A172 (cell line): ENCODE results near the gene LINGO1. TPM values are rescaled to one million over a fixed set of nuclear protein-coding genes. Genes with fewer than 3 reads are reported as not detected.

ENCODE experiments used
- DNase-seq: peaks from one replicate; pipeline ENCODE4 v3.0.0-alpha.2; 2015; ENCODE audit warnings: low spot score
- total RNA-seq: library from RNA; depleted of rRNA; stranded (reverse); fragments of >200 nt; shearing (Covaris generic); gene quantifications from 2 replicates; pipeline ENCODE4 v1.2.3, GENCODE V29; 2014

The LINGO1 gene
- total RNA-seq, 1 experiment from 2014 or later, result 1.1 TPM

- no peak for DNase-seq
These were observed 34.8 kb downstream of the LINGO1 start for GRCh38 chr15:77597804-77598453.

GRCh38 chr15:77596821-77597803, 35.6 kb downstream of the LINGO1 start:
- no peak for DNase-seq

- no peak for DNase-seq
These were observed 37.5 kb downstream of the LINGO1 start for GRCh38 chr15:77595231-77595630.

- no peak for DNase-seq
These were observed 40.0 kb downstream of the LINGO1 start for GRCh38 chr15:77592758-77593157.

GRCh38 chr15:77591968-77592613, 40.6 kb downstream of the LINGO1 start:
- no peak for DNase-seq

GRCh38 chr15:77589839-77590238, 42.9 kb downstream of the LINGO1 start:
- DNase-seq, result no peak

- DNase-seq, result no peak
These were observed 44.6 kb downstream of the LINGO1 start for GRCh38 chr15:77588126-77588525.

GRCh38 chr15:77584691-77585090, 48.0 kb downstream of the LINGO1 start:
- DNase-seq, result no peak

- no peak for DNase-seq
These were observed 48.5 kb downstream of the LINGO1 start for GRCh38 chr15:77584201-77584600.

GRCh38 chr15:77582763-77583162, 49.9 kb downstream of the LINGO1 start:
- DNase-seq, result no peak

- no peak for DNase-seq
These were observed 50.7 kb downstream of the LINGO1 start for GRCh38 chr15:77581896-77582569.

GRCh38 chr15:77580996-77581682, 51.6 kb downstream of the LINGO1 start:
- DNase-seq, result no peak

- DNase-seq, result no peak
These were observed 53.1 kb downstream of the LINGO1 start for GRCh38 chr15:77579498-77580188.

- no peak for DNase-seq
These were observed 53.9 kb downstream of the LINGO1 start for GRCh38 chr15:77578641-77579372.

- DNase-seq, result no peak
These were observed 55.3 kb downstream of the LINGO1 start for GRCh38 chr15:77577366-77577950.

GRCh38 chr15:77576538-77576937, 56.2 kb downstream of the LINGO1 start:
- no peak for DNase-seq

GRCh38 chr15:77575203-77575934, 57.3 kb downstream of the LINGO1 start:
- no peak for DNase-seq

GRCh38 chr15:77574521-77575202, 58.0 kb downstream of the LINGO1 start:
- DNase-seq, result no peak
